ENCODE measurements around the gene POLR2M. TPM values are rescaled to one million over a fixed set of nuclear protein-coding genes. Genes with fewer than 3 reads are reported as not detected.

POLR2M gene
- total RNA-seq, 1 experiment from 2014 or later: 86.2 TPM

- Histone ChIP-seq H2AFZ (ENCODE audit: low read depth, low read length, poor library complexity, severe bottlenecking) (no peak overlapping the region), H3K9ac (ENCODE audit: low read length) (no peak overlapping the region), H3K9me3 (ENCODE audit: control insufficient read depth in 1 of 2, insufficient read depth in 1 of 2, low read depth in 1 of 2, low read length in 2 of 2) (no peaks in the 10 kb centered on the region), H3K79me2 (ENCODE audit: insufficient read depth, low read length) (no peaks in the 10 kb centered on the region), H3K27me3 (ENCODE audit: insufficient read depth, low read length) (no peaks in the 10 kb centered on the region), H3K27ac (ENCODE audit: low read depth, low read length) (no peak overlapping the region), H3K4me1 (ENCODE audit: control insufficient read depth in 1 of 2, insufficient read depth in 2 of 2, low read length in 2 of 2) (peaks cover 5 to 16% of the 10 kb centered on the region in 2 experiments; a peak in 2 of 4 replicates), H3K4me3 (replicated peaks in 1 of 2; ENCODE audit: low read depth in 1 of 2, low read length in 2 of 2) (no peak overlapping the region), H4K20me1 (ENCODE audit: insufficient read depth) (no peaks in the 10 kb centered on the region), H3K4me2 (ENCODE audit: low read length) (no peak overlapping the region), H3K9me2 (ENCODE audit: insufficient read depth) (no peaks in the 10 kb centered on the region), H3K36me3 (ENCODE audit: control insufficient read depth in 1 of 2, insufficient read depth in 2 of 2, low read length in 2 of 2) (no peaks in the 10 kb centered on the region)
- CTCF ChIA-PET: no interaction called here
- ATAC-seq: no peak
- RAD21 ChIA-PET (ENCODE audit: low non-redundant PET in 1 of 2, low total read pairs in 2 of 2, uncharacterized antibody in 2 of 2, unreplicated experiment in 2 of 2): no interaction called here
- no TSS peak for BruUV-seq (replicated peaks)
- DNase-seq (ENCODE audit: low read depth, low spot score): no peak
- intact Hi-C loops (cut with micrococcal nuclease): no loop called here
- POLR2A ChIA-PET: no interaction called here
- TF ChIP-seq POLR2AphosphoS5 (IDR thresholded peaks at IDR 0.05; ENCODE audit: low read depth, low read length) (no peak), ELF1 (IDR thresholded peaks at IDR 0.05; ENCODE audit: borderline replicate concordance, low read depth) (no peak), CBX3 (IDR thresholded peaks at IDR 0.05; ENCODE audit: low read depth) (no peak), REST (IDR thresholded peaks at IDR 0.05; ENCODE audit: low read depth) (no peak), SIN3A (IDR thresholded peaks at IDR 0.05; ENCODE audit: low read depth) (no peak), EZH2phosphoT487 (IDR thresholded peaks at IDR 0.05; ENCODE audit: borderline replicate concordance) (no peak), ATF3 (IDR thresholded peaks at IDR 0.05) (no peak), SP1 (IDR thresholded peaks at IDR 0.05; ENCODE audit: low read depth) (no peak), MAX (IDR thresholded peaks at IDR 0.05) (no peak), POLR2A (IDR thresholded peaks at IDR 0.05; ENCODE audit: borderline replicate concordance, extremely low read depth, insufficient read depth, insufficient read length) (no peak), EGR1 (IDR thresholded peaks at IDR 0.05; ENCODE audit: low read depth) (no peak), TCF7L2 (IDR thresholded peaks at IDR 0.05; ENCODE audit: borderline replicate concordance, extremely low read depth, insufficient read depth, insufficient read length) (no peak), EZH2 (IDR thresholded peaks at IDR 0.05) (no peak), SRF (IDR thresholded peaks at IDR 0.05; ENCODE audit: low read depth) (no peak)
- TF ChIP-seq, protein P1, sequence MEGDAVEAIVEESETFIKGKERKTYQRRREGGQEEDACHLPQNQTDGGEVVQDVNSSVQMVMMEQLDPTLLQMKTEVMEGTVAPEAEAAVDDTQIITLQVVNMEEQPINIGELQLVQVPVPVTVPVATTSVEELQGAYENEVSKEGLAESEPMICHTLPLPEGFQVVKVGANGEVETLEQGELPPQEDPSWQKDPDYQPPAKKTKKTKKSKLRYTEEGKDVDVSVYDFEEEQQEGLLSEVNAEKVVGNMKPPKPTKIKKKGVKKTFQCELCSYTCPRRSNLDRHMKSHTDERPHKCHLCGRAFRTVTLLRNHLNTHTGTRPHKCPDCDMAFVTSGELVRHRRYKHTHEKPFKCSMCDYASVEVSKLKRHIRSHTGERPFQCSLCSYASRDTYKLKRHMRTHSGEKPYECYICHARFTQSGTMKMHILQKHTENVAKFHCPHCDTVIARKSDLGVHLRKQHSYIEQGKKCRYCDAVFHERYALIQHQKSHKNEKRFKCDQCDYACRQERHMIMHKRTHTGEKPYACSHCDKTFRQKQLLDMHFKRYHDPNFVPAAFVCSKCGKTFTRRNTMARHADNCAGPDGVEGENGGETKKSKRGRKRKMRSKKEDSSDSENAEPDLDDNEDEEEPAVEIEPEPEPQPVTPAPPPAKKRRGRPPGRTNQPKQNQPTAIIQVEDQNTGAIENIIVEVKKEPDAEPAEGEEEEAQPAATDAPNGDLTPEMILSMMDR (IDR thresholded peaks at IDR 0.05 in 2 of 3, conservative IDR thresholded peaks at IDR 0.05 in 1 of 3; ENCODE audit: borderline replicate concordance in 1 of 3, insufficient read depth in 1 of 3, low read depth in 2 of 3, low read length in 2 of 3): no peak
Measured at GRCh38 chr15:57671636-57672035, 34.9 kb upstream of the POLR2M start.

Measured in HCT116 (cell line).